Mononuclear cell (primary cell): Measurements from ENCODE around the gene TMEM120B. TPM values are rescaled to one million over a fixed set of nuclear protein-coding genes. Genes with fewer than 3 reads are reported as not detected.

Source experiments
- H3K27me3 ChIP-seq: 2 replicates; pipeline ENCODE4 v1.6.0; 2011; ENCODE audit warnings: low read length, control low read depth; ENCODE audit not compliant: insufficient read depth
- H3K4me1 ChIP-seq: 2 replicates; pipeline ENCODE4 v1.5.1; 2011; ENCODE audit warnings: mild to moderate bottlenecking, low read length, control low read depth; ENCODE audit not compliant: insufficient read depth
- H3K4me3 ChIP-seq: 2 replicates; pipeline ENCODE4 v1.5.1; 2011; ENCODE audit warnings: mild to moderate bottlenecking, low read length, moderate library complexity
- H3K9me3 ChIP-seq: 2 replicates; pipeline ENCODE4 v1.5.1; 2011; ENCODE audit warnings: low read depth, mild to moderate bottlenecking, control low read depth, low read length
- total RNA-seq: library from RNA; depleted of rRNA; stranded (reverse); fragments of >200 nt; gene quantifications from one replicate; pipeline ENCODE4 v1.2.3, GENCODE V29; 2012

TMEM120B gene
- total RNA-seq, 1 donor = 2.1 TPM

DNA sequence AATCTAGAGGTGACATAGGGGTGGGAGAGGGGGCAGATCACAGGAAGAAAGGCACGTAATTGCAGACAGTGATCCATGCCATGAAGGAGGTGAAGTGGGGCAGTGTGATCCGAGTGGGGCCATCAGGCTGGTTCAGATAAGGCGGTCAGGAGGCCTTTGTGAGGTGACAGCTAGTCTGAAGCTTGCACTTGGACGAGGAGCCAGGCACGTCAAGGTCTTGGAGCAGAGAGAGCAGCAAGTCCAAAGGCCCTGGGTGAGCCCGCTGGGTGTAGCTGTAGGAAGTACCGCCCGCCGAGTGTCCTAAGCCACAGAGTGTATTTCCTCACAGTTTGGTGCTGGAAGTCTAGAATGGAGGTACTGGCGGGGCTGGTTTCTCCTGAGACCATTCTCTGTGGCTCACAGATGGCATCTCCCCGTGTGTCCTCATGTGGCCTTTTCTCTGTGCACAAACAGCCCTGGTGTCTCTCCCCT, 57.3 kb downstream of the TMEM120B start:
- H3K27me3 ChIP-seq = no peaks in the 10 kb centered on the region
- H3K9me3 ChIP-seq = no peaks in the 10 kb centered on the region
- peaks cover 7% of the 10 kb centered on the region for H3K4me1 ChIP-seq
- H3K4me3 ChIP-seq = no peak overlapping the region

DNA sequence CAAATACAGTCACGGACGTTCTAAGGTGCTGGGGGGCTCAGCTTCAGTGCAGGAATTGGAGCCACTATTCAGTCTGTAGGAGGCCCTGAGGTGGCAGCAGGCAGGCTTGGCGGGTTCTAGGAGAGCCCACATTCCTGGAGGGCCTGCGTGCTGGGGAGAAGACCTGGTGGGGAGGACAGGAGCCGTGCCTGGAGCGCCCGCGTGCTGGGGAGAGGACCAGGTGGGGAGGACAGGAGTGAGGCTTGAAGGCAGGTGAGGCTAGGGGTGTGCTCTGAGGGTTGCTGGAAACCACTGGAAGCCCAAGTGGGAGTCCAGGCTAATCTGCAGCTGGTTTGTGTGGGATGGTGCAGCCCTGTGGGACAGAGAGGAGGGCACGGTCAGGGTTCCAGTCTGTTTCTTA, 57.8 kb downstream of the TMEM120B start:
- Histone ChIP-seq H3K4me3 (no peak overlapping the region), H3K27me3 (no peaks in the 10 kb centered on the region), H3K9me3 (no peaks in the 10 kb centered on the region), H3K4me1 (peaks cover 7% of the 10 kb centered on the region)

- H3K4me3 ChIP-seq = no peak overlapping the region
- no peaks in the 10 kb centered on the region for H3K27me3 ChIP-seq
- no peaks in the 10 kb centered on the region for H3K9me3 ChIP-seq
- peaks cover 12% of the 10 kb centered on the region for H3K4me1 ChIP-seq
Observed at GRCh38 chr12:121770813-121771625, 58.5 kb downstream of the TMEM120B start.

DNA sequence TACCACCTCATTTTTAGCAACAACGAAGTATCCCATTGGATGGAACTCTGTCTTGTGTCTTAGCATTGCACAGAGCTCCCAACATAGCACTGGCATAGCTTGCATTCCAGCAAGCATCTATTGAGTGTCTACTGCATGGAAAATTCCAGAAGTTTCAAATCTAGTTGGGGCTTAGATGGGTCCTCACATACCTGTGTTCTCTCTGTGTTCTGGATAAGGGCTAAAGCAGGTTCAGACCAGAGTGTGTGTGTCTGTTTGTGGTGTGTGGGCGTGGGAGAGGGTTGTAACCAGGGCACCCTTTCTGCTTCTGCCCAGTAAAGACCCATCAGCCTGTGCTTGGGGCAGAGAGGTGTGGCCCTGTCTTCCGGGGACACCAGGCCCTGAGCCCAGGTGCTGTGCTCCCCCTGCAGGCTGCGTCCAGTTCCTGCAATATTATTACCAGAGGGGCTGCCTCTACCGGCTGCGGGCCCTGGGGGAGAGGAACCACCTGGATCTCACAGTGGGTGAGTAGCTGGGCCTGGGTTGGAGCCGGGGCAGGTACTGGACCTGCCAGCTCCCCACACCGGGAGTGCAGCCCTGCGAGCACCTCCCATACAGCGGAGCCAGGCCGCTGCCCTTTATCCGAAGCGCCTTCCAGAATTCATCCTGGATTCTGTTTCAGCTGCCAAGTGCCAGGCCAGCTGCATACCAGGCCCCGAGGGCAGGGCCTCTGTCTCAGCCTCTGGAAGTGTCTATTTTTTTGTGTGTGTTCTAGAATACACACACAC, 60.6 kb downstream of the TMEM120B start:
- Histone ChIP-seq H3K4me1 (peaks cover 19% of the 10 kb centered on the region), H3K27me3 (no peaks in the 10 kb centered on the region), H3K4me3 (no peak overlapping the region), H3K9me3 (no peaks in the 10 kb centered on the region)

DNA sequence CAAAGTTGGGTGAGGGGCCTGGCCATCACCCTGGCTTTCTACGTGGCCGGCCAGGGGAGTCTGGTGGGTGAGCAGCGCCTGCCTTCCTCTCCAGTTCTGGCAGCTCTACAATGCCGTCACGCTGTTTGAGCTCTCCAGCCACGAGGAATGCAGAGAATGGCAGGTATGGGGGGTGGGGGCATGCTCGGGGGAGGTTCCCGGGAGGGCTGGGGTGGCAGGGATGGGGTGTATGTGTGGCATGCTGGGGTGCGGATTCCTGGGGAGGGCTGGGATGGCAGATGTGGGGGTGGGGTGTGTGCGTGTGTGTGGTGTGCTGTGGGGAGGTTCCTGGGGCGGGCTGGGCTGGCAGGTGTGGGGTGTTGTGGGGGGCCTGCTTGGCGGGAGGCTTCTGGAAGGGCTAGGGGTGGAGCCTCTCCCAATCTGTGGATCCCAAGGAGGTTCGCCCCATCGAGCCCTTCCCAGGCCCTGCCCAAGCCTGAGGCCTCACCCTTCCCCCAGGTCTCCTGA, 62.5 kb downstream of the TMEM120B start:
- Histone ChIP-seq H3K4me1 (peaks cover 19% of the 10 kb centered on the region), H3K9me3 (no peaks in the 10 kb centered on the region), H3K27me3 (no peaks in the 10 kb centered on the region), H3K4me3 (no peak overlapping the region)

DNA sequence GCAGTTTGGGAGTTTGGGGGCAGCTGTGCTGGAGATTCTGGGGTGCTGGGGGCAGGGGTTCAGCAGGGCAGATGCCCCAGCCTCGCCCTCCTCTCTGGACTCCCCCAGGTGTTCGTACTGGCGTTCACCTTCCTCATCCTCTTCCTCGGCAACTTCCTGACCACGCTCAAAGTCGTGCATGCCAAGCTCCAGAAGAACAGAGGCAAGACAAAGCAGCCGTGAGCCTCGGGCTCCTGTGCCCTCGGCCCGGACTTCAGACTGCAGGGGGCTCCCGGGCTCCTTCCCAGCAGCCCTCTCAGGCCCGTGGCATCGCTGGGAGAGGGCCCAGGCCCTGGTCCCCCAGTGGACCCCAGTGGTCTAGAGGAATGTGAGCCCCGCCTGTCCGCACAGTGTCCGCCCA, 62.9 kb downstream of the TMEM120B start:
- Histone ChIP-seq H3K4me1 (peaks cover 19% of the 10 kb centered on the region), H3K4me3 (no peak overlapping the region), H3K9me3 (no peaks in the 10 kb centered on the region), H3K27me3 (no peaks in the 10 kb centered on the region)

DNA sequence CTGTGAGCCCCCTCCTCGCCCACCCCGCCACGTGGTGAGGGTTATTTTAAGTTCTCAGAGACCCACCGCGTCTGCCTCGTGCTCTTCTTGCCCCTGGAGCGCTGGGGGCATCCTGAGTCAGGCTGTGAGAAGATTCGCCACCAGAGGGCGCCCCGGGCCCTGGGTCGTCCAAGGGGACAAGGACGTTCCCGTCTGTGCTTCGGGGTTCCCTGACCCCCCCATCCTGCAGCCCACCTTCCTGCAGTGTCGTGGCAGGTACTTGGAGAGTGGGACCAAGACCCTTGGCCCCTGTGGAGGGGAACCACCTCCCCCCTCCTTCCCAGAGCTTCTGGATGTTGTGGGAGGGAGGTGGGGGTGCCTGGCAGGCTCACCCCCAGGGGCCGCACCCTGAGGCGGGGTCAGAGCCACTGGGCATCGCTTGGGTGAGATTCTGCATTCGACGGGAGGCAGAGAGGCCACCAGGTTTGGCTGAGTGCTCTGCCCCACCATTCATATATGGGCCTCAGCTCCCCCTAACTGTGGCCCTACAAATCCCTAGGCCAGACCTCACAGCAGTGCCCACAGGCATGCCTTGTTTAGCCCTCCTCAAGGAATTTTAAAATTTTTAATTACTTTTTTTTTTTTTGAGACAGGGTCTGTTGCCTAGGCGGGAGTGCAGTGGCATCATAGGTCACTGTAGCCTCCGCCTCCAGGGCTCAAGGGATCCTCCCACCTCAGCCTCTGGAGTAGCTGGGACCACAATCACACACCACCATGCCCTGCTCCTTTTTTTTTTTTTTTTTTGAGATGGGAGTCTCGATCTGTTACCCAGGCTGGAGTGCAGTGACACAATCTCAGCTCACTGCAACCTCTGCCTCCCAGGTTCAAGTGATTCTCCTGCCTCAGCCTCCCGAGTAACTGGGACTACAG, 63.9 kb downstream of the TMEM120B start:
- Histone ChIP-seq H3K9me3 (no peaks in the 10 kb centered on the region), H3K27me3 (no peaks in the 10 kb centered on the region), H3K4me3 (no peak overlapping the region), H3K4me1 (peaks cover 28% of the 10 kb centered on the region)

DNA sequence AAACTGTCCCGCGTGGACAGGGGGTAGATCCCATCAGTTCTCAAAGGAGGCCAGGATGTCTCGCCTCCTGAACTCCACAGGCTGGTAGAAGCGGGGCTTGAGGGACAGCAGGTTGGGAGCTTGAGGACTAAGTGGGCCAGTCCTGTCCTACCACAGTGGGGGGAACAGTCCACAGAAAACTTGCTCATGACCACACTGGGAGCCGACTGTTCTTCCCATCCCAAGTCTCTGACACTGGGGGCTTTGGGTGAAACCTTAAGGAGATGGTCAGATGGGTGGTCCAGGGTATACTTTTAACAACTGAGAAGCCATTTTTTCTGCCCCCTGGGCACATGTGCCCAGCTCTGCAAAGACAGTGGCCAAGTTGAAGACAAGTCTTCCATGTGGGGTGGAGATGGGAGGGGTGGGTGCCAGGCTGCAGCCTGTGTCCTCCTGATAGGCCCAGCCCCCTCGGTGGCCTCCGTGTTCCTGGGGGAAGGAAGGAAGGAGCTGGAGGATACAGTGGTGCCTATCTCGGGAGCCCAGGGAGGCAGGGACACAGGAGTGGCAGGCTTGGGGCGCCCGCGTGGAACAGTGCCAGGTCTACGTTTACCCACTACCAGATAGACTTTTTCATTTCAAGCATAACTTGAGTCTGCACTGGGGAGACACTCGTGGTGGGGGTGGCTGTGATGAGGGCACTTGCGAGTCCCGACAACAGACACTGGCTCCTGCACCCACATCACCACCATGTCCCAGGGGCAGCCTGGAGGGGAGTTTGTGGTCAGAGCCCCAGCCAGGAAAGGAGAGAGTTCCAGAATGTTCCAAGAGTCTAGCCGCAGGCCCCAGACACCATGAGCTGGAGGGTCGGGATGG, 66.2 kb downstream of the TMEM120B start:
- Histone ChIP-seq H3K27me3 (no peaks in the 10 kb centered on the region), H3K4me3 (no peak overlapping the region), H3K4me1 (peaks cover 43% of the 10 kb centered on the region), H3K9me3 (no peaks in the 10 kb centered on the region)

DNA sequence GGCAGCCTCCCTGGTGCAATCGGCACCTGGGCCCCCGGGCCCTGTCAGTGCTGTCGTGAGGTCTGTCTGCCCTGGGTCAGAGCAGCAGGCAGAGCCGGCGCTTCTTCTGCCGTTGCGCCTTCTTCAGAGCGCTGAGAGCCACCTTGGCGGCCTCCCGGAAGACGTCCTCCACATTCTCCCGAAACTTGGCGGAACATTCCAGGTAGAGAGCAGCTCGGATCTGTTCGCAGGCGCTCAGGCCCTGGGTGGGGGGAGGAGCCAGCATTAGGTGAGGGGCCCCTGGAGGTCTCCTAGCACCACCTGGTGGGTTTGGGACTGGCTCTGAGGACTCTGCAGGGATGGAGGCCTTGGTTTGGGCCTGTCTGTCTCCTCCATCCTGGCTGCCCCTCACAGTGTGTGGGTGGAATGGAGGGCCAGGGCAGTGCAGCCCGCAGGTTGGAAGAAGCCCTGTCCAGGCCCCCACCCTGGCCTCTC, 66.9 kb downstream of the TMEM120B start:
- Histone ChIP-seq H3K9me3 (no peaks in the 10 kb centered on the region), H3K27me3 (no peaks in the 10 kb centered on the region), H3K4me1 (peaks cover 50% of the 10 kb centered on the region), H3K4me3 (no peak overlapping the region)

- Histone ChIP-seq H3K27me3 (no peaks in the 10 kb centered on the region), H3K4me3 (no peak overlapping the region), H3K4me1 (peaks cover 58% of the 10 kb centered on the region), H3K9me3 (no peaks in the 10 kb centered on the region)
Observed at GRCh38 chr12:121780429-121780828, 67.9 kb downstream of the TMEM120B start.

DNA sequence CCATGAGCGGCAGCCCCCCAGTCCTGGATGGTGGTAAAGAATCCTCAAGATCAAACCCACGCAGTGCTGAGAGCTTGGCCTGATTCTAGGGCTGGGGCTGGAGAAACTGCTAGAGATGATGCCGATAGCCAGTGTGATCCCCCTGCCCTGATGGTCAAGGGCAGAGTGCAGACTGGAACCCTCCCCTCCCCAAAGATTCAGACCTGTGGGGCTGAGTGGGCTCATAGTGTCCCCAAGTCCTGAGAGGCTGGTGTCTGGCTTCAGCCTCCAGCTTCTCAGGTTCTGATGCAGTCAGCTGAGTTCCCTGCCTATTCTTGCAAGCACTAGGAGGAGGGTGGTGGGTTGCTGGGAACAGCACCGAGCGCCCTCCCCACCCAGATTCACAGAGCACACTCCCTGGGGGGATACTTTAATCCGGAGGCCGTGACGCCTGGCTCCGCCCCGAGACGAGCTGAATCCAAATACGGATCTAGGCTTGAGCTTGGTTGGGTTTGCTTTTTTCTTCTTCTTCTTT, 69.0 kb downstream of the TMEM120B start:
- Histone ChIP-seq H3K4me3 (no peak overlapping the region), H3K4me1 (peaks cover 58% of the 10 kb centered on the region), H3K9me3 (no peaks in the 10 kb centered on the region), H3K27me3 (no peaks in the 10 kb centered on the region)

DNA sequence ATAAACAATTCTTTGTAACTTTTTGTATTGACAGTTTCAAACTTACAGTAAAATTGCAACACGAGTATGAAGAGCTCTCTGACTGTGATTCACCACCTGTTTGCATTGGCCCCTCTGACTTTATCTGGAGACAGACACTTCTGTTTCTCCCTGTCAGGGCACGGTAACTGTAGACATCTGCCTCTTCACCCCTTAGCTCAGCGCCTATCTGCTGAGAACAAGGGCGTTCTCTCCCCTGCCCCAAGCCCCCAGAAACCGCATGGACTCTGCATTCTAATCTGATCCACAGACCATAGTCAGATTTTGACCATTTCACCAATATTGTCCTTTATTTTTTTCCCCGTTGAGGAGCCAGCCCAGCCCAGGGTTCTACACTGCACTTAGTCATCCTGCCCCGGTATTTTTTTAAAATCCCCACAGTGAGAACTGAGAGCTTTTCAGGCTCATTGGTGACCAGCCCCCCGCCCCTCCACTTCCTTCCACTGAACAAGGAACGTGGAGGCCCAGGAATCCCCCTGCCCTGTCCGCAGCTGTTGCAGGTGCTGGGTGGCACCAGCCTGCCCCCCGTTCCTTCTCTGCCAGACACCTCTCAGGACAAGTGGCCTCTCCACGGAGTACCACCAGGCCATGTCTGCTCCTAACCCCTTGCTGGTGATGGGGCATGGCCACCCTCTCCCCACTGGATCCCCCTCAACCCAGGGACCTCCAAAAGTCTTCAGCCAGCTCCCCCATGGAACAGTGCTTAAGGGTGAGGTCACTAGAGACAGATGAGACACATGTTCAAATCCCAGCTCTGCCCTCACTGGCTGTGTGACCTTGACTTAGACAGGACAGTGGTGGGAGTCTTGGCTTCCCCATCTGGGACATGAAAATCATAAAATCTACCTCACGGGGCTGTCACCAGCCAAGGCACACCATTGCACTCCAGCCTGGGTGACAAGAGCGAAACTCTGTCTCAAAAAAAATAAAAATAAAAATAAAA, 69.7 kb downstream of the TMEM120B start:
- peaks cover 64% of the 10 kb centered on the region for H3K4me1 ChIP-seq
- no peak overlapping the region for H3K4me3 ChIP-seq

GRCh38 chr12:121783766-121784165, 71.2 kb downstream of the TMEM120B start:
- H3K4me3 ChIP-seq = no peak overlapping the region

More for the DNA sequence above, 69.7 kb downstream of the TMEM120B start:
- Histone ChIP-seq H3K9me3 (no peaks in the 10 kb centered on the region), H3K27me3 (no peaks in the 10 kb centered on the region)

More at GRCh38 chr12:121783766-121784165, 71.2 kb downstream of the TMEM120B start:
- Histone ChIP-seq H3K9me3 (no peaks in the 10 kb centered on the region), H3K4me1 (peaks cover 78% of the 10 kb centered on the region), H3K27me3 (no peaks in the 10 kb centered on the region)
